Activated CD4-positive, alpha-beta T cell treated with anti-CD3 and anti-CD28 coated beads for 48 hours (primary cell): ENCODE results near the gene CAPN15.

Source experiments
- DNase-seq: peaks from one replicate; pipeline ENCODE4 v3.0.0-alpha.2; 2020

CAPN15 gene

DNA sequence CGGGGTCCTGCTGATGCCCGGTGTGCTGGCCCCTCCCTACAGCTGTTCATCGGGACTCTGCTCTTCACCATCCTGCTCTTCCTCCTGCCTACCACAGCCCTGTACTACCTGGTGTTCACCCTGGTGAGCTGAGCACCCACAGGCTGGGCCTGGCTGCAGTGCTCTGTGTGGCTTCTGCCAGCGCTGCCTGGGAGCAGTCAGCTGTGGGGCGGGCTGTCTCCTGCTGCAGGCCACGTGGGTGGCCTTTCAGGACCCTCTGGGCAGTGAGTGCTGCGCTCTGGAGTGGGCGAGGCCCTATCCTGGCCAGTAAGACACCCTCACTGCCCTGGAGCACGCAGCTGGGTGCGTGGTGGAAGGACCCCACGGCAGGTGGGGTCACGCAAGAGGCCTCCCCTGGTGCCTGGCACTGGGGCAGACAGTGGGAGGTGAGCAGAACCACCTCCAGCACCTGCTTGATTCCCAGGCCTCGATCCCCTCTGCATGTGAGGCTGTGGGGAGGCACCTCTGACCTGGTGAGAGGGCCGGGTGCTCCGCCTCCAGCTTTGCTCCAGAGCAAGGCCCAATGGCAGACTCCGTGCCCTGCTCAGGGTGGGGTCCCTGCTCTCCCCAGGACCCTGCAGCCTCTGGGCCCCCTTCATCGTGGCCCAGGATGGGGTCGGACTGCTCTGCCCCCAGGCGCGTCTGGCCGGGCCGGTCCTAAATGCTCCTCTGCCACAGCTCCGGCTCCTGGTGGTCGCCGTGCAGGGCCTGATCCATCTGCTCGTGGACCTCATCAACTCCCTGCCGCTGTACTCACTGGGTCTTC, 52.8 kb downstream of the CAPN15 start:
- DNase-seq = no peak

- no peak for DNase-seq
Measured at GRCh38 chr16:580946-581498, 53.5 kb downstream of the CAPN15 start.

DNA sequence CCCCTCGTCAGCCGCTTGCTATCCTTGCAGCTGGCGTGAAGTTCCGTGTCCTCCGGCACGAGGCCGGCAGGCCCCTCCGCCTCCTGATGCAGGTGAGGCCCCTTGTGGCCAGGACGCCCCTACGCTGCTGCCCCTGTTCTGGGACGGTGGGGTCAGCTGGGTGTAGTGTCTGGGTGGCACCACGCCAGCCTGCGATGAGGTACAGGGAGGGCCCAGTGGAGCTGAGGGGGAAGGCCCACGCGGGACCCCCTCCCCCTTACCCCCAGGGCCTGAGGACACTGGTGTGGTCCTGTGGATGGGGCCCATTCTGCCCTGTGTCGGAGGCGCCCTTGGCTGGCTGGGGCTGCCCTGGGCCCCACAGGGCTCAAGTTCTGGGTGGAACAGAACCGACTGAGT, 54.7 kb downstream of the CAPN15 start:
- no peak for DNase-seq

DNA sequence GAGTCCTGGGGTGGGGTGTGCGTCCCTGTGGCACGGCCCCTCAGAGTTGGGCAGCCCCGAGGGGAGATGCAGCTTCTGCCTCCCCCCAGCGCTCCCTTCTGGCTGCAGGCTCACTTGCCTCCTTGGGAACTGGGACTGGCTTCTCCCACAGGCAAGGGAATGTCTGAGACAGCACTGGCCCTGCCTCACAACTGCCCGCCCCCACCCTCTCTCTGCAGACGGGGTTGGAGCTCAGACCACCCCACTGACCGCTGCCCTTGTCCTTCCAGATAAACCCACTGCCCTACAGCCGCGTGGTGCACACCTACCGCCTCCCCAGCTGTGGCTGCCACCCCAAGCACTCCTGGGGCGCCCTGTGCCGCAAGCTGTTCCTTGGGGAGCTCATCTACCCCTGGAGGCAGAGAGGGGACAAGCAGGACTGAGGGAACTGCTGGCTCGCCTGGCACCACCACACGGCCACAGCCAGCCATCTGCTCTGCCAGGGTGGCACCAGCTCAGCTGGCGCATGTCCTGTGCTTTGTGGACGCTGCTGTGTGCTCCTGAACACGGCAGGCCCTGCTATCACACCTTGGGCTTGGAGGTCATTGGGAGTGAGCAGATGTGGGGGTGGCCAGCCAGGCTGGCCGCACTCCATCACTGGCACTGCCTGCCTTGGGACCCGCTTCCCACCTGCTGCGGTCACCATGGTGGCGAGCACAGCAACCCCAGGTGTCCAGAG, 55.3 kb downstream of the CAPN15 start:
- DNase-seq = no peak

- DNase-seq = no peak
Measured at GRCh38 chr16:583470-583814, 55.9 kb downstream of the CAPN15 start.

DNA sequence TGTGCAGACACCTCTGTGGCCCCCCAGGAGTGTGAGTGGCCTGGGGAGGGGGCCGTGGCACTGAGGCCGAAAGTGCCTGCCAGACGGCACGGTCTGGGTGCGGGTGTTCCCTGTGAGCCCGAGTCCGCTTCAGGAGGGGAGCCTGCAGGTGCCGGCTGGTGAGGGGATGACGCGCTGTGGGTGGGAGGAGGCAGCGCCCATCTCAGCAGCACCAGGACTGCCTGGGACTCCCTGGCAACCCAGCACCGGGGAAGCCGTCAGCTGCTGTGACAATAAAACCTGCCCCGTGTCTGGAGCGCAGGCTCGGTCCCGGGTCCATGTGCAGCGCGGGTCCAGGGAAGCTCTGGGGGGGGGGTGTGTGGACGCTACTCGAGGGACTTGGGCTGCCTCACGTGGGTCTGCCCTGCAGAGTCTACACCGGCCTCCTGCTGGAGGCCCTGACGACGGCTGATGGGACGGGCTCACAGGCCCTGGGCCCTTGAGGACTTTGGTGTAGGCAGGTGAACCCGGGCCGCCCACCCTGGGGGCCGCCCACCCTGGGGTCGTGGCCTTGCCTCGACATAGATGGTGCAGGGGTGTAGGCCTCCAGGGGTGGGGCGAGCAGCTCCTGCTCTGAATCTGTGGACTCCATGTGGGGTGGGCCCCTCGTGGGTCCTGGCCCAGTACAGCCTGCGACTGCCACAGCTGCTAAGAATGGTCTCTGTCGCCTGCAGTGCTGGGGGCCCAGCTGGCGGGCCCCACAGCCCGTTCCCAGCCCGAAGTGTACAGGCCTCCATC, 56.5 kb downstream of the CAPN15 start:
- no peak for DNase-seq

DNA sequence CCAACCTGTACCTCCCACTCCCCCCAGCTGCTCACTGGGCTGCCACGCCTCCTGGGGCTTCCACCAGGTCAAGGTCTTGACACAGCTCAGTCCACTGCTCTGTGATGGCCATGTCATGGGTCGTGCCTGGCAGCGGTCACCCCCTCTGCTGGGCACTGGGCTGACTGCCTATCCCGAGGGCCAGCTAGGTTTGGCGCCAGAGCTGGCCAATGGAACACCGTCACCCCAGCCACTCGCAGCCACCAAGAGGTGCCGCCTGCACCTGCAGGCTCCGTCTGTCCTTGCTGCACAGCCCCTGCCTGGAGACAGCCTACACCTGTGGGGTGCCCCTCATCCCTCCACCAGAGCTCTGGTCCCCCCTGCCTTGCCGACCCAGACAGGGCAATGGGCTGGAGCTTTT, 57.8 kb downstream of the CAPN15 start:
- peak; percentile 29 for DNase-seq

- DNase-seq = no peak
Measured at GRCh38 chr16:586047-586644, 58.6 kb downstream of the CAPN15 start.

GRCh38 chr16:586645-587590, 59.4 kb downstream of the CAPN15 start:
- DNase-seq = no peak

- no peak for DNase-seq
Measured at GRCh38 chr16:588639-588888, 61.1 kb downstream of the CAPN15 start.

DNA sequence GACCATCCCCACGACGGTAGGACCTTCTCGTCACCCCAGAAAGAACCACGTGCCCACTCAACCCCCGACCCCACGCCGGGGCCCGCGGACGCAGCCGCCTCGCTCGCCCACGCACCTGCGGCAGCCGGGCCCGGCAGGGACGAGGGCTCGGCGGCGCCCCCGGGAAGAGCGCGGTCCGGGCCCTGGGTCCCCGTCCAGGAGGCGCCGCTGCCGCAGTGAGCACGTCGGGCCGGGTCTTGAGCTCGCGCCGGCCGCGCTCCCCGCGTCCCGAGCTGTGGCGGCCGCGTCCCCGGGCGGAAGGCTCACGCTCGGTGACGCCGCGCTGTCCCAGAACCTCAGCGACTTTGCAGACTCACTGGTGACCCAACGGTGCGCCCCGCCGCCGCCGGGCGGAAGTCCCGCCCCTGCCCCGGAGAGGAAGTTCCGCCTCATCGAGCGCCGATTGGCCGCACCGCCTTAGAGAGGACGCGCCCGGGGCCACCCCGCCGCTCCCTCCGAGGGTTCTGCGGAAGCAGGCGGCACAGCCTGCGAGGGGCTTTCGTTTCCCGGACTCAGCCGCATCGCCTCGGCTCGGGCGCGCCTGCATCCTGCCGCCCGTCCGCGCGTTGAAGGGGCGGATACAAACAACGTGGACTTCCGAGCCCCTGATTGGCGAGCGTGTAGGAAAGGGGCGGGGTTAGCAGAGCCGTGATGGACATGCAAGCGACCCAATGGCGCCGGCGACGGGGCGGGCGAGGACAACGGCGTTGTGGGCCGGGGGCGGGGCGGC, 61.6 kb downstream of the CAPN15 start:
- DNase-seq = peak; percentile 98

- peak; percentile 99 for DNase-seq
Measured at GRCh38 chr16:589658-590187, 62.2 kb downstream of the CAPN15 start, which contains the start of gene RAB40C. Gene RAB40C, plus strand, starts transcription at chr16:590066. Its CDS starts 226 bp downstream, at chr16:590292.

DNA sequence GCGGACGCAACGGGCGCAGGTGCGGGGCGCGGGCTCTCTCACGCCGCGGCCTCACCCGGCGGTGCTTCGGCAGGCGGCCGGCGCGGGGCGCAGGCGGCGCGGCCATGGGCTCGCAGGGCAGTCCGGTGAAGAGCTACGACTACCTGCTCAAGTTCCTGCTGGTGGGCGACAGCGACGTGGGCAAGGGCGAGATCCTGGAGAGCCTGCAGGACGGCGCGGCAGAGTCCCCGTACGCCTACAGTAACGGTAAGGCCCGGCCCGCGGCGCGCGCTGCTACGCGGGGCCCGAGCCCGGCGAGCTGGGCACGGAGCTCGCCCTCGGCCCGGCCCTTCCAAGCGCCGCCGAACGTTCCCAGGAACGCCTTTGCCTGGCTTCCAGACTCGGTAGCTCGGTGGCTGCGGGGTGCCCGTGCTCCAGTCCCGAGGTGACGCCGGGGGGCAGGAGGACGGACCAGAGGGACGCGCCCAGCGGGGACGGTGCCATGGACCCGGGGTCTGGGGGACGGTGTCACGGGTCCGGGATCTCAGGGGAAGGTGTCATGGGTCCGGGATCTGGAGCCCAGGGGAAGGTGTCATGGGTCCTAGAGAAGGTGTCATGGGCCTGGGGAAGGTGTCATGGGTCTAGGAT, 62.8 kb downstream of the CAPN15 start:
- DNase-seq = peak; percentile 44

DNA sequence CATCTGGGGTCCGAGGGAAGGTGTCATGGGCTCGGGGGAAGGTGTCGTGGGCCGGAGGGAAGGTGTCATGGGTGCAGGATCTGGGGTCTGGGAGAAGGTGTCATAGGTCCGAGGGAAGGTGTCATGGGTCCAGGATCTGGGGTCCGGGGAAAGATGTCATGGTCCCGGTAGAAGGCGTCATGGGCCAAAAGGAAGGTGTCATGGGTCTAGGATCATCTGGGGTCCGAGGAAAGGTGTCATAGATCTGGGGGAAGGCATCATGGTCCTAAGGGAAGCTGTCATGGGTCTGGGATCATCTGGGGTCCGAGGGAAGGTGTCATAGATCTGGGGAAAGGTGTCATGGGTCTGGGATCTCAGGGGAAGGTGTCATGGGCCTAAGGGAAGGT, 63.3 kb downstream of the CAPN15 start:
- no peak for DNase-seq

DNA sequence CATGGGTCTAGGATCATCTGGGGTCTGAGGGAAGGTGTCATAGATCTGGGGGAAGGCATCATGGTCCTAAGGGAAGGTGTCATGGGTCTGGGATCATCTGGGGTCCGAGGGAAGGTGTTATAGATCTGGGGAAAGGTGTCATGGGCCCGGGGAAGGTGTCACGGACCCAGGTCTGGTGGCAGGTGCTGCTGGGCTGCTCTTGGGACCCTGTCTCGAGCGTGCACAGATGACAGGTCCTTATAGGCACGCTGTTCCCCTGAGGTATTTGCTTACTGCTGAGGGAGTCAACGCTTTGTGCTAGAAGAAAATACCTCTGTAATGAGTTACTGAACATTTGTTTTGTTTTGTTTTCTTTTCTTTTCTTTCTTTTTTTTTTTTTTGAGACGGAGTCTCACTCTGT, 63.7 kb downstream of the CAPN15 start:
- no peak for DNase-seq

GRCh38 chr16:591892-592517, 64.5 kb downstream of the CAPN15 start:
- DNase-seq = no peak

GRCh38 chr16:592518-593306, 65.2 kb downstream of the CAPN15 start:
- no peak for DNase-seq

DNA sequence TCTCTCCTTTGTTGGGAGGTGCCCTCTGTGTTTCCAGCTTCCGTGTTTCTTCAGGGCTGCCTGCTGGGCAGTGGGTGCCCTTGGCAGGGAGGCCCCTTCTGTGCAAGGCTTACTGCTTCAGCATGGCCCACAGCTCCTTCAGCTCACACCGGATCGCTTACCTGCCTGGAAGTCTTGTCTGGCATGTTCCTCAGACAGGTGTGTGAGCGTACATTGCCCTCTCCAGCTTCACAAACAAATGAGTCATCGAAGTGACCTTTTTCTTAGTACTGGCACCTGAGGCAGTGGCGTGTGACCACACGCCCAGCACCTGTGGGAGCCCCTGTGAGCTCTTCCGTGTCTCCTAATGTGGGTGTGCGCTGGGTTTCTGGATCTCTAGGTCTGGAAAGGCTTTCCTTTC, 65.9 kb downstream of the CAPN15 start:
- no peak for DNase-seq

- no peak for DNase-seq
Measured at GRCh38 chr16:593807-594206, 66.3 kb downstream of the CAPN15 start.
